GM13977 (cell line): Measurements from ENCODE around the gene NR3C1.

Source experiments
- DNase-seq: peaks from one replicate; pipeline ENCODE4 v3.0.0; 2012; ENCODE audit warnings: low spot score
- CTCF ChIP-seq: IDR thresholded peaks from 2 replicates; pipeline ENCODE4 v1.5.1; 2012; ENCODE audit warnings: mild to moderate bottlenecking, control low read depth; ENCODE audit not compliant: insufficient read depth; ENCODE audit errors: extremely low read depth, missing control alignments
- in situ Hi-C: fragments of 300-500 bp; cut with MboI; formaldehyde crosslinking; loops from one replicate; pipeline ENCODE4 v1.12.0; 2022; ENCODE audit warnings: low sequenced_read_pairs, low pct_unique_long_range_greater_than_20kb, mixed read lengths, inconsistent platforms; ENCODE audit not compliant: unreplicated experiment

NR3C1 gene

GRCh38 chr5:143427122-143427735 is 23.7 kb upstream of the NR3C1 start:
- TF ChIP-seq CTCF = no peak
- DNase-seq = no peak
- in situ Hi-C loops = no loop called here

GRCh38 chr5:143426437-143426991 is 23.0 kb upstream of the NR3C1 start:
- no peak for TF ChIP-seq CTCF
- in situ Hi-C loops = no loop called here

GRCh38 chr5:143425835-143426234 is 22.3 kb upstream of the NR3C1 start:
- DNase-seq = no peak
- in situ Hi-C loops = no loop called here
- TF ChIP-seq CTCF = no peak

More at GRCh38 chr5:143426437-143426991, 23.0 kb upstream of the NR3C1 start:
- DNase-seq = no peak

GRCh38 chr5:143418140-143418866 is 14.8 kb upstream of the NR3C1 start:
- in situ Hi-C loops = loop anchor here (25.0 kb wide), 1 partner anchor 394 kb away; the partner anchor contains the start of gene HMHB1
- TF ChIP-seq CTCF = no peak
- DNase-seq = no peak

GRCh38 chr5:143417503-143418139 is 14.1 kb upstream of the NR3C1 start:
- no peak for TF ChIP-seq CTCF
- DNase-seq = no peak
- in situ Hi-C loops = loop anchor here (25.0 kb wide), 1 partner anchor 395 kb away; the partner anchor contains the start of gene HMHB1

- DNase-seq = no peak
- TF ChIP-seq CTCF = no peak
- in situ Hi-C loops = loop anchor here (25.0 kb wide), 1 partner anchor 396 kb away; the partner anchor contains the start of gene HMHB1
These were observed 12.9 kb upstream of the NR3C1 start for GRCh38 chr5:143416411-143416810.
